GM12801 (cell line): ENCODE results near the gene PLOD2.

Source experiments
- CTCF ChIP-seq: IDR thresholded peaks from one replicate; pipeline ENCODE4 v1.5.1; 2011; ENCODE audit warnings: control low read depth; ENCODE audit not compliant: insufficient read length; ENCODE audit errors: extremely low read depth

PLOD2 gene

DNA sequence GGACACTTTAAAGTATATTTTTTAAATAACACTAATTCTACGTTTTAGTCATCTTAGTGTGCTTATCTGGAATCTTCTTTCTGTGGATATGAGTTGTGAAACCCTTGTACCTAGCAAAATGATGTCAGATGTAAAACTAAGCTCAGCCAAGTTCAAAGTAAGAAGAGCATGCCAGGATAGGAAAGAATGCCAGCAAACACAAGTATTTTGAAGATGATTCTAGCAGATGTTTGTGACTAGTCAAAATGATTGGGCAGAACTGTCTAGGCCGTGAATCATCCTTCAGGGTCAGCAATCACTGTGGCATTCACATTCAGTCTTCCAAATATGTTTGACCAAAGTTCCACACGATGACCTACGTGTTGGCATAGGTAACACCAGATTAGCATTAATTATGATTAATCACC lies 5.4 kb upstream of the PLOD2 start:
- no peak for TF ChIP-seq CTCF

- TF ChIP-seq CTCF = no peak
These were observed 4.9 kb upstream of the PLOD2 start for GRCh38 chr3:146165877-146166276.

DNA sequence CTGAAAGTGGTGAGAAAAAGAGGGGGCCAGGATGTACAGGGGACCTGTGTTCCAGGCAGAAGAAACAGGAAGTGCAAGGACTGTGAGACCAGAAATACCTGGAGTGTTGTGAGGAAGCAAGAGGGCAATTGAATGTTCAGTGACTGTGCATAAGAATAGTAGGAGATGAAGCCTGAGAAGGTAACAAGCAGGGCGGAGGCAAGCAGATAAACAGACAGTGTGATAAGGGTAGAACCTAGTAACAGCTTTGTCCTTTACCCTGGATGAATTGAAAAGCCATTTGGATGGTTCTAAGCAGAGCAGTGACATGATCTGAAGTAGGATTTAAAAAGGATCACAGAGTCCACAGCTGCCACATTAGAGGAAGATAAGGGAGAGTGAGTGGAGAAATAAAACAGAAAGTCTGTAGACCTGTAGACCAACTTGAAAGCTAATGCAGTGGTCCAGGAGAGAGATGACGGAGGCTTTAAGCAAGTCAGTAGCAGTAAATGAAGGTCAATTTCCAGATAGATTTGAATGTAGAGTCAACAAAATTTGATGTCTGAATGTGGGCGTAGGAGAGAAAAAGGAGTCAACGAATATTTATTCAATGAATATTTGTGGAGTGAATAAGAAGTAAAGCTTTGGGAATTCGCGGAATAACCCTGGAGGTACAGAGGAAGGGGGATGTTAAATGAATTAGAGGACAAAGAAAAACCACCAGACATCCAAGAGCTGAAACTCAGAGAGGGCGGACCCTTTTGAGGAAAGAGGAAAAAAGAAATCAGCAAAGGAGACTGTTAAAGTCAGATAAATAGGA lies 4.2 kb upstream of the PLOD2 start:
- no peak for TF ChIP-seq CTCF

DNA sequence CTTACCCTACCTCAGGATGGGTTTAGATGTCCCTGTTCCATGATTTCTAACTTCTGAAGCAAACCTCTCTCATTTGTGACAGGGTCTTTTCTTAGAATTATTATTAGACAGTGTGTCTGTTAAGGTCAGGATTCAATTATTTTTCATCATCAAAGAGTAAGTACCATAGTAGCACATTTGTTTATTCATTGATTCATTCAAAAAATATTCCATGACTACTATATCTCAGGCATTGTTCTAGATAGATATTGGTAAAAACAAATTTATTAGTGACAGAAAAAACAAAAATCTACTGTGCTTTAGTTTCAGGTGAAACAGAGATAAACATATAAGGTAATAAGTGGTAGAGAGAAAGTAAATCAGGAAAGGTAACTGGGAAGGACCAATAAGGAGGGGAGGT lies 3.5 kb upstream of the PLOD2 start:
- no peak for TF ChIP-seq CTCF

DNA sequence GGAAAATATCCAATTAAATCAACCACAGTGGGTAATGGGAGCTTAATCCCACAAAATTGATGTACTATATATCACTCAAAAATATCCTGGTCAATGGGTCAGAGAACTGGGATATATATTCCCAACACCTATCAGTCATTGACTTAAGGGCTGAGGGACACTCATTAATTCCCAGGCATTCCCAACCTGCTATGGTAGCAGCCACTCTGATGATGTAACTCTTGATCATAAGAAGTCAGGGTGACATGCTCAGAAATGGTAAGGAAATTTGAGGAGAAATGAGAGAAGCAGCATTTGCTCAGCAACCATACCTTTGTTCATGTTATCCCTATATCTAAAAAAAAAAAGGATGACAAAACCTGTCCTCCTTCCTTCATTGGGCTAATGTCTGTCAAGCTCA lies 3.1 kb upstream of the PLOD2 start:
- TF ChIP-seq CTCF = no peak

DNA sequence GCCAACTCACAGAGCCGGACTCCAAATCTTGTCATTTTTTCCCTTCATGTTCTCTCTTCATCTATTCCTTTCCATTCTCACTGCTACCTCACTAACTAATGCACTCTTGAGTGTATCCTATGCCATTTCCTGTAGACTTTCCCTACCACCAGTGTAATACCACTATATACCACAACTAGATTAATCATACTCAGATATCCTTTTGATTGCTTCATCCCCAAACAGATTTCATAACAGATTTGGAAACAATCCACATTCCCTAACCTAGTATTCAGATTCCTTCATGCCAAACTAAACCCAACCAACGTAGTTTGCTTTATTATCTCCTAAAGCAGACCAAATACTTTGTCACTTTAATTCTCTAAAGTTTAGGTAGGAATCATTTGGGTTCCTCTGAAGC lies 2.6 kb upstream of the PLOD2 start:
- TF ChIP-seq CTCF = no peak

DNA sequence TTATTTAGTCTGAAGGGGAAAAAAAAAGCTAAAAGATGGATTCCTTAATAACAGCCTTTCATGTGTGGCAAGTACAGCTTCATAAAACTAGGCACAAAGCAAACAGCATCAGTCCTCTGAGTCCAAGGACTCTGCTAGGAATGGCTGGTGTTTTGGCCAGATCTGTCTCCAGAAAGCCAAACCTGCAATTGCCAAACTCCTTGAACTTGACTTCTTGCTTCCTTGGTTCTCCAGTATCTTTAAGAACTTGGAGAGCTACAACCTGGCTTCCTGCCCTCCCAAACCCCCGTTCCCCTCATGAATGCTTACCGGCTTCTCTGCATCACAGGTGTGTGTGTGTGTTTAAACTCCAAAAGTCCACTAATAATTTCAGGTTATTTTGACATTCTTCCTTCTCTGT lies 1.6 kb upstream of the PLOD2 start:
- no peak for TF ChIP-seq CTCF
